K562 (cell line): ENCODE data around the gene MLN. TPM values are rescaled to one million over a fixed set of nuclear protein-coding genes. Genes with fewer than 3 reads are reported as not detected.

Experiments
- ATAC-seq: fragments of 200-7000 bp; cut with Tn5 transposase; 3 replicates; pipeline ENCODE4 v1.9.1; 2020; ENCODE audit warnings: moderate library complexity
- BruUV-seq: library from RNA; stranded (reverse); fragments of 400-500 nt; replicated peaks from 2 replicates; lab custom pipeline; 2021; lab: Mats Ljungman, UMichigan
- CTCF ChIA-PET: fragments of 300-600 bp; formaldehyde crosslinking; extraction: SDS; loops from one replicate; lab custom pipeline; 2021; ENCODE audit warnings: low intra/inter-chr PET ratio; lab: Yijun Ruan, JAX
- POLR2A ChIA-PET: fragments of 300-600, 350-650 bp; sonication (Branson Sonifier 250); formaldehyde crosslinking; extraction: SDS; loops from one replicate; lab custom pipeline; 2021; ENCODE audit warnings: antibody characterized with exemption, inconsistent platforms; lab: Yijun Ruan, JAX
- DNase-seq, 4 experiments: peaks; one replicate each; pipeline versions ENCODE4 v3.0.0 to v3.0.0-alpha.2; 2011 to 2018; ENCODE audit warnings: low spot score in 3 of 4, mixed read lengths in 3 of 4; ENCODE audit errors: extremely low read depth in 1 of 4
- FAIRE-seq: peaks from 2 replicates; lab custom pipeline; 2011; peaks lifted over from hg19 to GRCh38; lab: Jason Lieb, UNC
- H2AFZ ChIP-seq: 2 replicates; pipeline ENCODE4 v1.6.0; 2011; ENCODE audit warnings: low read depth, low read length, control low read depth, inconsistent platforms
- H3K27ac ChIP-seq: fragments of 200-600 bp; 3 replicates; pipeline ENCODE4 v1.8.0; 2011; ENCODE audit warnings: low read depth, mild to moderate bottlenecking, control low read depth, inconsistent platforms, low read length, moderate library complexity, mixed read lengths; ENCODE audit errors: extremely low read depth
- H3K27me3 ChIP-seq, 2 experiments: fragments of 300-600 bp in 1 of 2; 2 replicates in 1 of 2; 3 replicates in 1 of 2; pipeline versions ENCODE4 v1.6.0 to v1.8.0; 2011; ENCODE audit warnings: inconsistent platforms in 2 of 2, low read length in 2 of 2, mild to moderate bottlenecking in 1 of 2, mixed read lengths in 1 of 2, moderate library complexity in 1 of 2; ENCODE audit not compliant: control insufficient read depth in 2 of 2, insufficient read depth in 2 of 2
- H3K36me3 ChIP-seq: fragments of 300-600 bp; 3 replicates; pipeline ENCODE4 v1.8.0; 2011; ENCODE audit warnings: mild to moderate bottlenecking, low read length, inconsistent platforms; ENCODE audit not compliant: control insufficient read depth, insufficient read depth
- H3K4me1 ChIP-seq, 2 experiments: fragments of 200-600 bp in 1 of 2; replicated peaks in 1 of 2; 2 replicates in 1 of 2; 3 replicates in 1 of 2; pipeline versions ENCODE4 v1.5.1 to v1.8.0; 2011; ENCODE audit warnings: inconsistent platforms in 2 of 2, low read length in 2 of 2, mild to moderate bottlenecking in 1 of 2, mixed read lengths in 1 of 2, moderate library complexity in 1 of 2; ENCODE audit not compliant: control insufficient read depth in 2 of 2, insufficient read depth in 2 of 2
- H3K4me2 ChIP-seq: 2 replicates; pipeline ENCODE4 v1.6.1; 2011; ENCODE audit warnings: low read length, control low read depth, inconsistent platforms, mixed read lengths; ENCODE audit not compliant: insufficient read depth
- H3K4me3 ChIP-seq: fragments of 200-600 bp; sonication (generic), shearing (Covaris generic); 2 replicates; pipeline ENCODE4 v1.5.1; 2016; ENCODE audit warnings: control low read depth, inconsistent platforms
- H3K79me2 ChIP-seq: fragments of 200-600 bp; 3 replicates; pipeline ENCODE4 v1.8.0; 2011; ENCODE audit warnings: low read length, inconsistent platforms; ENCODE audit not compliant: control insufficient read depth, insufficient read depth
- H3K9ac ChIP-seq, 2 experiments: 2 replicates each; pipeline versions ENCODE4 v1.6.0 to v1.6.1; 2011; ENCODE audit warnings: low read depth in 2 of 2, low read length in 2 of 2, control low read depth in 1 of 2, inconsistent platforms in 1 of 2, mild to moderate bottlenecking in 1 of 2, mixed read lengths in 1 of 2; ENCODE audit not compliant: insufficient read depth in 1 of 2
- H3K9me1 ChIP-seq: one replicate; pipeline ENCODE4 v1.6.0; 2011; ENCODE audit warnings: inconsistent platforms, mild to moderate bottlenecking, low read length, moderate library complexity; ENCODE audit not compliant: control insufficient read depth, insufficient read depth
- H3K9me3 ChIP-seq: replicated peaks from 2 replicates; pipeline ENCODE4 v1.5.1; 2011; ENCODE audit warnings: low read depth, low read length, inconsistent platforms; ENCODE audit not compliant: control insufficient read depth, insufficient read depth
- H4K20me1 ChIP-seq: replicated peaks from 2 replicates; pipeline ENCODE4 v1.6.1; 2011; ENCODE audit warnings: low read length, inconsistent platforms, mixed read lengths; ENCODE audit not compliant: control insufficient read depth, insufficient read depth
- CTCF ChIP-seq, 3 experiments: IDR thresholded peaks in 2 of 3; conservative IDR thresholded peaks in 1 of 3; 2 replicates each; pipeline ENCODE4 v1.5.1; 2011 to 2012; ENCODE audit warnings: low read length in 3 of 3, mild to moderate bottlenecking in 3 of 3, control low read depth in 2 of 3, improper control_type of control experiment in 1 of 3, inconsistent platforms in 1 of 3, low read depth in 1 of 3, mixed read lengths in 1 of 3, moderate library complexity in 1 of 3; ENCODE audit not compliant: insufficient read depth in 2 of 3
- MAZ ChIP-seq, 2 experiments: fragments of 450-650 bp in 1 of 2; sonication (generic) in 1 of 2; formaldehyde crosslinking; IDR thresholded peaks in 1 of 2; conservative IDR thresholded peaks in 1 of 2; 2 replicates each; pipeline versions ENCODE4 v1.4.0 to v1.5.0; 2020; ENCODE audit warnings: mild to moderate bottlenecking in 1 of 2, missing genetic modification reagents in 1 of 2
- RAD21 ChIP-seq, 2 experiments: fragments of 250-450 bp in 1 of 2; fragments of 450-650 bp in 1 of 2; sonication (Bioruptor Pico) in 1 of 2; formaldehyde crosslinking in 1 of 2; IDR thresholded peaks in 1 of 2; conservative IDR thresholded peaks in 1 of 2; 2 replicates each; pipeline versions ENCODE4 v1.4.0 to v1.8.0; 2020 to 2022; ENCODE audit warnings: mild to moderate bottlenecking in 2 of 2, moderate library complexity in 1 of 2
- RBBP5 ChIP-seq: fragments of 200-600 bp; sonication (generic); IDR thresholded peaks from 2 replicates; pipeline ENCODE4 v1.6.1; 2012; ENCODE audit warnings: borderline replicate concordance, mild to moderate bottlenecking, low read length, control low read depth, inconsistent platforms; ENCODE audit not compliant: insufficient read depth, poor library complexity, severe bottlenecking
- RBFOX2 ChIP-seq: fragments of 200-400 bp; formaldehyde crosslinking; IDR thresholded peaks from 2 replicates; pipeline ENCODE4 v1.6.1; 2017; ENCODE audit warnings: low read depth, mild to moderate bottlenecking, low read length, moderate library complexity
- SPI1 ChIP-seq: IDR thresholded peaks from 2 replicates; pipeline ENCODE4 v1.6.1; 2011; ENCODE audit warnings: low read depth, low read length, control low read depth, borderline replicate concordance
- ZBTB33 ChIP-seq: sonication (generic); formaldehyde crosslinking; IDR thresholded peaks from 2 replicates; pipeline ENCODE4 v1.8.1; 2023; ENCODE audit warnings: mild to moderate bottlenecking, missing genetic modification reagents
- WGBS: fragments of 100-300 bp; shearing (Covaris generic); methylation state at CpG from one replicate; pipeline ENCODE4 v1.1.6; 2016; ENCODE audit warnings: low coverage, mixed read lengths; ENCODE audit not compliant: insufficient coverage; ENCODE audit errors: missing lambda C conversion rate; 5-methylcytosine and 5-hydroxymethylcytosine counted together
- in situ Hi-C: fragments of 300-500 bp; cut with MboI; formaldehyde crosslinking; loops from 4 replicates; pipeline ENCODE4 v1.15.0; 2018; ENCODE audit warnings: inconsistent platforms, mixed read lengths
- intact Hi-C: fragments of 100-400 bp; cut with micrococcal nuclease; formaldehyde crosslinking; loops from 2 replicates; pipeline ENCODE4 v1.14.2; 2022
- polyA plus RNA-seq, 8 experiments: library from polyadenylated mRNA; depleted of rRNA in 4 of 8; stranded (reverse) in 5 of 8; unstranded in 3 of 8; fragments of >200 nt; fragmentation: Nextera tagmentation in 2 of 8; fragmentation: Illumina TruSeq in 1 of 8; extraction: Ambion mirVana in 2 of 8; extraction: Trizol in 1 of 8; gene quantifications; 2 replicates each; pipeline versions ENCODE4 v1.2.1 to v1.2.3, GENCODE V29; 2011 to 2014; ENCODE audit warnings: inconsistent platforms in 1 of 8, missing spikeins in 1 of 8
- total RNA-seq, 7 experiments: library from RNA; depleted of rRNA in 6 of 7; stranded (reverse); fragments of >200 nt in 6 of 7; fragmentation: Illumina TruSeq in 2 of 7; extraction: Trizol in 2 of 7; gene quantifications; 2 replicates each; pipeline versions ENCODE4 v1.2.1 to v1.2.3, GENCODE V29; 2011 to 2021; ENCODE audit warnings: low replicate concordance in 1 of 7
- TF ChIP-seq, protein P1 (sequence below): fragments of 450-650 bp; formaldehyde crosslinking; IDR thresholded peaks from 2 replicates; pipeline ENCODE4 v1.4.0; 2022; ENCODE audit warnings: mild to moderate bottlenecking, moderate library complexity

Gene MLN
- total and polyA plus RNA-seq, 9 of the 15 experiments (the other 6 are each of a cell fraction or from before 2014, with no cell fraction given): not detected

DNA sequence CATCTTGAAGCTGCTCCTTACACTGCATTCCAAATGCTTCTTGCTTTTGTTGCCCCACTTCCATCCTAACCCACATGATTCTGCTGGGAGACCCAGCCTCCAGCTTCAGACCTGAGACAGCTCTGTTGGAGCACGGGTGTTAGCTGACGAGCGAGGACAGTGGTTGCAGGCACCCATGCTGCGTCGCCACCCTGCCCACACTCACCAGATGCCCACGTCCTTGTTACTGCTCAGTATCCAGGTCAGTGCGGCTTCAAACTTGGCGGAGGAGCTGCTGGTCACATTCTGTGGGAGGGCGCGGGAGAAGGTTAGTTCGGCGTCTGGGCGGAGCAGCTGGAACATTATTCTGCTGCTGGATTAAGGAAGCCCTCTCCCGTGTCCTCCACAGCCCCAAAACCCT is 23.9 kb downstream of the MLN start:
- ATAC-seq: no peak
- intact Hi-C loops: no loop called here
- no peak for DNase-seq
- peak overlapping the region in 1 of 2 experiments; percentile 70; a peak in 2 of 4 replicates for H3K9ac ChIP-seq
- CTCF ChIA-PET: no interaction called here
- no peak overlapping the region for H3K4me3 ChIP-seq
- peaks cover 91% of the 10 kb centered on the region; the same call in 2 of the 3 replicates for H3K36me3 ChIP-seq
- no peaks in the 10 kb centered on the region for H4K20me1 ChIP-seq
- no TSS peak for BruUV-seq
- WGBS: 91% methylated on average over 14 of the region's 14 CpGs
- H3K79me2 ChIP-seq: no peaks in the 10 kb centered on the region
- H3K27ac ChIP-seq: no peak overlapping the region
- H3K9me3 ChIP-seq: no peaks in the 10 kb centered on the region
- no peaks in the 10 kb centered on the region for H3K27me3 ChIP-seq
- no peaks in the 10 kb centered on the region for H3K9me1 ChIP-seq
- TF ChIP-seq RBFOX2 (peak; percentile 15; the same call in 1 of the 2 replicates), MAZ (CRISPR knock-in tag; conservative IDR thresholded peaks at IDR 0.05 in 1 of 2, IDR thresholded peaks at IDR 0.05 in 1 of 2) (no peak)
- TF ChIP-seq, all 486 proteins: peak for 1
- no peak overlapping the region for H2AFZ ChIP-seq
- POLR2A ChIA-PET: interaction anchor here (0.6 to 7.0 kb wide), 3 partner anchors 8 to 167 kb away, joined by 3 to 36 read pairs (median 12); partner anchors contain the start of gene LEMD2
- no peak for FAIRE-seq
- H3K4me2 ChIP-seq: no peak overlapping the region
- in situ Hi-C loops: no loop called here
- peaks cover 0 to 5% of the 10 kb centered on the region in 2 experiments; a peak in 1 of 5 replicates for H3K4me1 ChIP-seq

GRCh38 chr6:33779290-33779689 is 24.5 kb downstream of the MLN start:
- H3K36me3 ChIP-seq: peaks cover 90% of the 10 kb centered on the region; the same call in 2 of the 3 replicates
- TF ChIP-seq, protein P1, sequence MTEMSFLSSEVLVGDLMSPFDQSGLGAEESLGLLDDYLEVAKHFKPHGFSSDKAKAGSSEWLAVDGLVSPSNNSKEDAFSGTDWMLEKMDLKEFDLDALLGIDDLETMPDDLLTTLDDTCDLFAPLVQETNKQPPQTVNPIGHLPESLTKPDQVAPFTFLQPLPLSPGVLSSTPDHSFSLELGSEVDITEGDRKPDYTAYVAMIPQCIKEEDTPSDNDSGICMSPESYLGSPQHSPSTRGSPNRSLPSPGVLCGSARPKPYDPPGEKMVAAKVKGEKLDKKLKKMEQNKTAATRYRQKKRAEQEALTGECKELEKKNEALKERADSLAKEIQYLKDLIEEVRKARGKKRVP: no peak
- TF ChIP-seq SPI1 (peak; percentile 18; the same call in 1 of the 2 replicates), CTCF (IDR thresholded peaks at IDR 0.05 in 2 of 3, conservative IDR thresholded peaks at IDR 0.05 in 1 of 3; ENCODE audit: insufficient read depth in 2 of 3, low read depth in 1 of 3, low read length in 3 of 3) (peak; percentile 31 to 44 (median 32); a peak in 4 of 6 replicates), ZBTB33 (CRISPR knock-in tag) (peak; percentile 73; the same call in 1 of the 2 replicates), RAD21 (CRISPR knock-in tag; conservative IDR thresholded peaks at IDR 0.05 in 1 of 2, IDR thresholded peaks at IDR 0.05 in 1 of 2) (0 out of 4 replicates have a peak, but pooled peaks of 1 of the 2 experiments have one; percentile 15), RBBP5 (no peak)
- TF ChIP-seq, all 486 proteins: peak for 4
- Histone ChIP-seq H3K4me3 (no peak overlapping the region), H3K4me2 (no peak overlapping the region), H3K27ac (no peak overlapping the region), H3K79me2 (no peaks in the 10 kb centered on the region), H2AFZ (no peak overlapping the region), H3K4me1 (peaks cover 0 to 5% of the 10 kb centered on the region in 2 experiments; a peak in 1 of 5 replicates), H3K27me3 (no peaks in the 10 kb centered on the region), H3K9me3 (no peaks in the 10 kb centered on the region), H3K9ac (no peak overlapping the region), H3K9me1 (no peaks in the 10 kb centered on the region), H4K20me1 (no peaks in the 10 kb centered on the region)
- CTCF ChIA-PET: no interaction called here
- intact Hi-C loops: no loop called here
- BruUV-seq: no TSS peak
- POLR2A ChIA-PET: interaction anchor here (0.8 to 7.0 kb wide), 3 partner anchors 8 to 831 kb away, joined by 3 to 36 read pairs (median 12); partner anchors contain the start of gene LEMD2
- 77% methylated on average over 7 of the region's 7 CpGs for WGBS
- DNase-seq: peak; percentile 27 to 53 (median 46)
- ATAC-seq: peak; percentile 74
- FAIRE-seq: peak; percentile 55
- in situ Hi-C loops: no loop called here
